Superior temporal gyrus (tissue), 1 donor: ENCODE results near the gene HAGHL.

ENCODE experiments used
- DNase-seq: peaks from one replicate; pipeline ENCODE4 v3.0.0-alpha.2; 2016; ENCODE audit errors: extremely low spot score

Gene HAGHL

DNA sequence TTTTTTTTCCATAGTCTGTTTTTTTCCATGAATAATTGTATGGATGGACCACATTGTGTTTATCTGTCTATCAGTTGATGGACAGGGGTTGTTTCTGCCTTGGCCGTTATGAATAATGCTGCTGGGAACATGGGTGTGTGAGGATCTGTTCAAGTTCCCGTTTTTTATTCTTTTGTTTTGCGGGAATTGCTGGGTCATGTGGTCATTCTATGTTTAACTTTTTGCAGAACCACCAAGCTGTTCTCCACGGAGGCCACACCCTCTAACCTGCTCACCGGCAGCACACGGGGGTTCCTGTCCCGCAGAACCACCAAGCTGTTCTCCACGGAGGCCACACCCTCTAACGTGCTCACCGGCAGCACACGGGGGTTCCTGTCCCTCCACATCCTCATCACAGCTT lies 27.8 kb downstream of the HAGHL start:
- DNase-seq = no peak

DNA sequence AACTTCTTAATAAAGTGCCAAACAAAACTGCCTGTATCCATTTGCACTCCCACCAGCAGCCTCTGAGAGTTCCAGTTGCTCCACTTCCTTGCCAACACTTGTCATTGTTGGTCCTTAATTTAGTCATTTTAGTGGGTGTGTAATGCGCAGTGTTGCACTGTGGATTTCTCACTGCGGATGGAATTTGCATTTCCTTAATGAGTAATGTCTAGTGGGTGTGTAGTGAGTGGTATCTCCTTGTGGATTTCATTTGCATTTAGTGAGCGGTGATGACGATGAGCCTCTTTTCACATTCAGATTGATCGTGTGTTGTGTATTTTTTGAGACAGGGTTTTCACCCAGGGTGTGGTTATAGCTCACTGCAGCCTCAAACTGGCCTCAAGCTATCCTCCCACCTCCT lies 29.5 kb downstream of the HAGHL start:
- no peak for DNase-seq

DNA sequence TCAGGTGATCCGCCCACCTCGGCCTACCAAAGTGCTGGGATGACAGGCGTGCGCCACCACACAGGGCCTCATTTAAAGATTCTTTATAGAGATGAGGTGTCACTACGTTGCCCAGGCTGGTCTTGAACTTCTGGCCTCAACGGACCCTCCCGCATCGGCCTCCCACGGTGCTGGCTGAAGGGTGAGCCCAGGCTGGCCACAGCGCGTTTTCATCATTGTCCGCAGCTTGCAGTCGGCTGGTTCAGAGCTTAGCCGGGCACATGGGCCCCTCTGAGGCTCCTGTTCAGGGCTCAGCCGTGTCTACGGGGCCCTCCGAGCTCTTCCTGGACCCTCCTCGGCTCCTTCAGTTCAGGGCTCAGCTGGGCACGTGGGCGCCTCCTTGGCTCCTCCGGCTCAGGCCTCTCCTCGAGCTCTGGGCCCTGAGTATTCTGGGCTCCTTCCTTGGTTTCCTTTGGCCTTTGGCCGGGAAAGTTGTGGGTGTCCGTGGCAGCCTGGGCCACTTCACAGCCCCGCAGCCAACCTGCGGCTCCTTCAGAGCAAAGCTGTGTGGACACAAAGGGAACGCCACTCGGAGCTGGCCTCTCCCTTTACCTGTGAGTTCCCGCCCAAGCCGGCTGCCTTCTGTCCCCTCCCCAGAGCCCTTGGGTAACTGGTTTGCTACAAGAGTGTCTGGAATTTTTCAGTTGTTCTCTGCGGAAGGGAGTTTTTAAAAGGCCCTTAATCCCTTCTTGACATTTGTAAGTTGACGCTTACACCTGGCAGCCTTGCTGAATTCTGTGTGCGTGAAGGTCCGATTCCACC lies 32.4 kb downstream of the HAGHL start:
- no peak for DNase-seq

DNA sequence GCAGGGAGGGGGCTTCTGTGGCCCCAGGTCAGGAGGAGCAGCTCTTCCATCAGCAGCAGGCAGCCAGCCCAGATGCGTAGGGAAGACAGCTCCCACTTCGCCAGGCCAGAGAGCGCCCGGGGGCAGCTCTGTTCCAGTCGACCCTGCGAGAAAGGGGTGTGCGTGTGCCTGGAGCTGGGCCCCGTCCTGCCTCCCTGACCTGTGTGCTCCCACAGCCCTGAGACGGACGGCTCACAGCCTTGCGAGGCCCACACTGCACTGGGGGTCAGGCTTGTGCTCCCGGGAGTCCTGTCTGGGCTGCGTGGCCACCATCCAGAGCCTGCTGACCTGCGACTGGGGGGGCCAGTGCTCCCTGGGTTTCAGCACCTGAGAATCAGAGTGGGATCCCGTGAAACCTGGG lies 33.2 kb downstream of the HAGHL start:
- DNase-seq = no peak

DNA sequence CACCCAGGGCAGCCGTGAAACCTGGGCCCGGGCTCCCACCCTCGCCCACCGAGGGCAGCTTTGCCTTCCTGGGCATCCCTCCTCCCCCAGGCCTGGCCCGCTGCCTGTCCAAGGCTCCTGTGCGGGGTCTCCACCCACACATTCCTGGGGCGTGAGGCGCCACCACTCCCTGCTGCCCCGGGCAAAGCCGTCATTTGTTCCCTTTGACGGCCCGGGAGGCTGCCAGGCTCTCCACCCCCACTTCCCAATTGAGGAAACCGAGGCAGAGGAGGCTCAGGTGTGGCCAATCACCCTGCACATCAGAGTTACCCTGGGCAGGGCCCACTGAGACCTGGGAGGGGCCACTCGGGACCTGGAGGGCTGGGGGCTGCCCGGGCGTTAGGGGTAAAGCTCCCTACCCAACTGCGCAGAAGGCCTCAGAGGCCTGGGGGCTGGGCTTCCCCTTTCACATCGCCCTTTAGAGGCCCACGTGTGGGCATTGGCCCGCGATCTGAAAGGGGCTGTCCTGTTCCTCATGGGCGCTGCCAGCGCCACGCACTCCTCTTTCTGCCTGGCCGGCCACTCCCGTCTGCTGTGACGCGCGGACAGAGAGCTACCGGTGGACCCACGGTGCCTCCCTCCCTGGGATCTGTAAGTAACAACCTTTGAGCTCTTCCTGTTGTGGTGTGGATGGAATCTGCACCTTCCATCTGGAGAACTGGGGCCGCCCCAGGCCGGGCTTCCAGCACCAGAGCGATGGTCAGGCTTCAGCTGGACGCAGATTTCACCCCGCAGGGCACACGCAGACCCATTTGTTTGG lies 33.8 kb downstream of the HAGHL start, which contains the start of gene MSLN:
Gene MSLN (plus strand): TSS at position 190 of the 799 bp plus-strand sequence. CDS start 1,947 bp downstream, outside the sequence.
- no peak for DNase-seq

DNA sequence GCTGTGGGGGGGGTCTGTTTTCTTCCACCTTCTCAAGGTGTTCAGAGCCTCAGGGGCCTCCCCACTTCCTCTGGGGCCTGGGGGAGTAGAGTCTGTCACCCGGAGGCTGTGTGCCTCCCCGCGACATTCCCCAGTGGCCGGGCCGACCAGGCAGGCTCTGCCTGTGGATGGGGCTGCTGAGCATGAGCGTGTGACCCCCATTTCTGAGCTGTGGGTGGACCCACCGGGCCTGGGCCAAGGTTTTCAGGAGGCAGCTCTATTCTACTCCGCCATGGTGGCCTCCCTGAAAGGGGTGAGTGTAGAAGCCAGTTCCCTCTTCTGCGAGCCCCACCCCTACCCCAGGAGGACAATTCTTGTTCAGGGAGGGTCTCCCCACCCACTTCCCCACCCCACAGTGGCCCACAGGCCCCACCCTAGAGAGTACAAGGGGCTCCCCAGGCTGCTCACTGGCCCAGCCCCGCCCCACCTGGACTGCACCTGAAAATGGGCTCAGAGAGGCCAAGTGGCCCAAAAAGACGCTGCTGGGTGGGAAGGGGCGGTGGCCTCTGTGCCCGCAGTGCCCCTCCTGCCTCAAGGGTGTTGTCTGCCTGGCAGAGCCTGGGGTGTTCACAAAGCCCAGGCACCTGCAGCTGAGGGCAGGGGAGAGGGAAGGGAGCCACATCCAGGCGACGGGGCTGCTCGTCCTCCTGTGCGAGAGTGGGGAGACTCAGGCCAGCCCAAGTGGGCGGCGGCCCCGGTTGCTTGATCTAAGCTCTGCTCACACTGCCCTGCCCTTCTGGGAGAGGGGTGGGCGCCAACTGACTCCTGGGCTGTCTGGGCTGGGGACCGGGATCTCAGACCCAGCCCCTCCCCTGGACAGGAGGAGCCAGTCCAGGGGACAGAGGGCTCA lies 35.0 kb downstream of the HAGHL start:
- DNase-seq = no peak

DNA sequence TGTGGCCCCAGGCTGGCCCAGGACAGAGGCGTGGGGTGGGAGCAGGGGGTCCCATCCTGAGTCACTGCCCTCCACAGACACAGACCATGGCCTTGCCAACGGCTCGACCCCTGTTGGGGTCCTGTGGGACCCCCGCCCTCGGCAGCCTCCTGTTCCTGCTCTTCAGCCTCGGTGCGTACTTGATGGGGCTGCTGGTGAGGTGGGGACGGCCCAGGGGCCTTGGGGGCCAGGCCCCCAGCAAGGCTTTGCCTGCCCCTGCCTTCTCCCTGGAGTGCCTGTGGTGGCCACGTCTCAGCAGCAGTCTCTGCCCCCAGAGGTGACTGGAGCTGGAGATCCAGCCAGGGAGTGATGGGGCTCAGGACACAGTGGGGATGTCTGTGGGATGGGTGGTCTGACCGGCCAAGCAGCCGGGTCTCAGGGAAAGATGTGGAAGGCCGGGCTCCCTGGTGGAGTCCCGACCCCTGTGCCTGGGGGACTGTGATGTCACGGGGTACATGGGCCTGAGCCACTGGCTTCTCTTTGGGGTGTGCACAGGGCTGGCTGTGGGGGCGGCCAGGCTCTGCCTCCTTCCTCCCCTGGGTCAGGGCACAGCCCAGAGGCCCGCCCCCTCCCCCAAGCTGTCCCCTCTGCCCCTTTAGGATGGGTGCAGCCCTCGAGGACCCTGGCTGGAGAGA lies 35.8 kb downstream of the HAGHL start:
- no peak for DNase-seq

DNA sequence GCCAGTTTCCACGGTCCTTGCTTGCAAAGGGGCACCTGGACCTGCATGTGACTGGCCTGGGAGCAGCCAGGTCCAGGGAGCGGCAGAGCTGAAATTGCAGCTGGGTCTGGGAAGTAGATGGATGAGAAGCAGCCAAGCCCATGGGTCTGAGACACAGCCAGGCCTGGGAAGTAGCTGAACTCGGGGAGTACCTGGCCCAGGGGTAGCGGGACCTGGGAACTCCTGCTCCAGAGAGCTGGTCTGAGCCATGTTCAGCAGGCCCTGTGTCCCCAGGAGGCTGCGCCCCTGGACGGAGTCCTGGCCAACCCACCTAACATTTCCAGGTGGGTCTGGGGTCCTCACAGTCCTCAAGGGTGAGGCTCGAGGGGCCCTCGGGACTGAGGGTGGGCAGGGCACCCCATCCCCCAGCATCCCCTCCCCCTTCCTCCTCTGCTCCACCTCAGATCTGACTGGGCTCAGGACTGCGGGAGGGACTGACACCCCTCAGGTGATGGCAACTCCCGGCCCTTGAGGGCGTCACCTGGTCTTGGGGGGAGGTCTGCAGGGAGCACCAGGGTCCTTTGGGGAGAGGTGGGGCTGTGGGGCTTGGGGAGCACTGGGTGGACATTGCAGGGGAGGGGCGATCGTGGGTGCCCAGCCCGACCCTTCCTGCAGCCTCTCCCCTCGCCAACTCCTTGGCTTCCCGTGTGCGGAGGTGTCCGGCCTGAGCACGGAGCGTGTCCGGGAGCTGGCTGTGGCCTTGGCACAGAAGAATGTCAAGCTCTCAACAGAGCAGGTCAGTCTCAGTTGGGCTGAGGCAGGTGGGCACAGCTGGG lies 36.7 kb downstream of the HAGHL start:
- DNase-seq = no peak

DNA sequence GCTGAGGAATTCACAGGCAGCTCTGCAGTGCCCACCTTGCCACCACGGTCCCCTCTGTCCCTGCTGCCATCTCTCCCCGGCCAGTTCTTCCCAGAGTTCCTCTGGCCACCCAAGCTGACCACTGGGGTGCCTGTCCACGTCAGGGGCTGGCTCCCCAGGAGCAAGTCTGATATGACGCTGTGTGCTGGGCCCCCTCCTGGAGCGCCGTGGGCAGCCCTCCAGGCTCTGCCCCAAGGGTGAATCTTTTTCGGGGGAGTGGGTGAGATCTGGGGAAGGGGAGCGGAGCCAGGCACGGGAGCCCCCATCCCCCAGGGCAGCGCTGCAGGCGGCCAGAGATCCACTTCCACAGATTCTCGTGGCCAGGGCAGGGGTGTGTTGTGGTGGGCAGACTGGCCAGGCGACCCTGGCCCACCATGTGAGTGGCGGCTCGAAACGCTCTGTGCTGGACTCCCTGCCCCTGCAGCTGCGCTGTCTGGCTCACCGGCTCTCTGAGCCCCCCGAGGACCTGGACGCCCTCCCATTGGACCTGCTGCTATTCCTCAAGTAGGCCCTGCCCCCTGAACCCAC lies 37.4 kb downstream of the HAGHL start:
- no peak for DNase-seq

DNA sequence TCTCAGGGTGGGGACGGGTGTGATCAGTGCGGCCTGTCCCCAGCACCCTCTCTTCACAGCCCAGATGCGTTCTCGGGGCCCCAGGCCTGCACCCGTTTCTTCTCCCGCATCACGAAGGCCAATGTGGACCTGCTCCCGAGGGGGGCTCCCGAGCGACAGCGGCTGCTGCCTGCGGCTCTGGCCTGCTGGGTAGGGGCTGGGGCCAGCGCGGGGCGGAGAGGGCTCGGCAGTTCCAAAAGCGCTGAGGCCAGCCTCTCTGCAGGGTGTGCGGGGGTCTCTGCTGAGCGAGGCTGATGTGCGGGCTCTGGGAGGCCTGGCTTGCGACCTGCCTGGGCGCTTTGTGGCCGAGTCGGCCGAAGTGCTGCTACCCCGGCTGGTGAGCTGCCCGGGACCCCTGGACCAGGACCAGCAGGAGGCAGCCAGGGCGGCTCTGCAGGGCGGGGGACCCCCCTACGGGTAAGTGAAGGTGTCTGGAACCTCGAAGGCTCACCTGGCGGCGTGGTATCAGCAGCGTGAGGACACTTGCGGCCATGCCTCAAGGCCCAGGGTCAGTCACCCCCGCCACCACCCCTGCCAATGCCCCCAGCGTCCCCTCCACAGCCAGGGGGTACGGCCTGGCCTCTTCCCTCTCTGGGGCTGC lies 38.1 kb downstream of the HAGHL start:
- DNase-seq = no peak

DNA sequence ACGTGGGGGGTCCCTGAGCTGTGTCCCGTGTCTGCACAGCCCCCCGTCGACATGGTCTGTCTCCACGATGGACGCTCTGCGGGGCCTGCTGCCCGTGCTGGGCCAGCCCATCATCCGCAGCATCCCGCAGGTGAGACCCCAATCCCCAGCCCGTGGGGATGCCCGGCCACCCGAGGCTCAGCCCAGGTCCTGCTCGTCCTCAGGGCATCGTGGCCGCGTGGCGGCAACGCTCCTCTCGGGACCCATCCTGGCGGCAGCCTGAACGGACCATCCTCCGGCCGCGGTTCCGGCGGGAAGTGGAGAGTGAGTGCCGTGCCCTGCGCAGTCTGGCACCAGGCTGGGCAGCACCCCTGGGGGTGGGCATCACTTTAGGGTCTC lies 38.6 kb downstream of the HAGHL start:
- no peak for DNase-seq

DNA sequence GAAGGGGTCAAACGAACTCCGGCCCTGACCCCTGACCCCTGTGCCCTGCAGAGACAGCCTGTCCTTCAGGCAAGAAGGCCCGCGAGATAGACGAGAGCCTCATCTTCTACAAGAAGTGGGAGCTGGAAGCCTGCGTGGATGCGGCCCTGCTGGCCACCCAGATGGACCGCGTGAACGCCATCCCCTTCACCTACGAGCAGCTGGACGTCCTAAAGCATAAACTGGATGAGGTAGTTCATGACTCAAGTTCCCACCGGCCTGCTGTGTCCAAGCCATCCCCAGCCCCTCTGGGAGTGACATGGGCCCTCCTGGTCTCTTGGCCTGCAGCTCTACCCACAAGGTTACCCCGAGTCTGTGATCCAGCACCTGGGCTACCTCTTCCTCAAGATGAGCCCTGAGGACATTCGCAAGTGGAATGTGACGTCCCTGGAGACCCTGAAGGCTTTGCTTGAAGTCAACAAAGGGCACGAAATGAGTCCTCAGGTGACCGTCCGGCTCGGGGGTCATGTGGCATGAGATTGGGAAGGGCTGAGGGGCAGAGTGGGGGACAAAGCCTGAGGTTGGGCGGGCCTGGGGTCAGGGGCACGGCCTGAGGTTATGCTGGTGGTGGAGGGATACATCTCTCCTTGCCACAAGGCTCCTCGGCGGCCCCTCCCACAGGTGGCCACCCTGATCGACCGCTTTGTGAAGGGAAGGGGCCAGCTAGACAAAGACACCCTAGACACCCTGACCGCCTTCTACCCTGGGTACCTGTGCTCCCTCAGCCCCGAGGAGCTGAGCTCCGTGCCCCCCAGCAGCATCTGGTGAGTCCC lies 39.3 kb downstream of the HAGHL start:
- no peak for DNase-seq

DNA sequence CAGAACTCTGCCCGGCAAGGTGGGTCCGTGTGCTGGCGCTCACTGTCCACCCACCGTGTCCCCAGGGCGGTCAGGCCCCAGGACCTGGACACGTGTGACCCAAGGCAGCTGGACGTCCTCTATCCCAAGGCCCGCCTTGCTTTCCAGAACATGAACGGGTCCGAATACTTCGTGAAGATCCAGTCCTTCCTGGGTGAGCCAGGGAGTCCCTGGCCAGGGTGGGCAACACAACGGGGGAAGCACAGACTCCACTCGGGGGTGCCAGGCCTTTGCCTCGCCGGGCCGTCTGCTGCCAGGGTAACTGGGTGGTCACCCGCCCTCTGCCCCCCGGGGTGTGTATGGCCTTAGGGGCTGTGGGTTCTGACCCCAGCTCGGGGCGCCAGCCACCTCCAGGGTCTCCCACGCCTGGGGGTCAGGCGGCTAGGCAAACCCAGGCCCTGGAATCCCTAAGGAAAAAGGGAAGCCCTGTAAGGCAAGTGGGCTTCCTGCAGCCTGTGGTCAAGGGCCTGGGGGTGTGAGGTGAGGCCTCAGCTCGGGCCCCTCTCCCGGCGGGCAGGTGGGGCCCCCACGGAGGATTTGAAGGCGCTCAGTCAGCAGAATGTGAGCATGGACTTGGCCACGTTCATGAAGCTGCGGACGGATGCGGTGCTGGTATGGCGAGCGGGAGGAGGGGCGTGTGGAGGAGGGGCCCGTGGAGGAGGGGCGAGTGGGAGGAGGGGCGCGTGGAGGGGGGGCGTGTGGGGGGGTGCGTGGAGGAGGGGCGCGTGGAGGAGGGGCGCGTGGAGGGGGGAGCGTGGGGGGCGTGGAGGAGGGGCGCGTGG lies 40.1 kb downstream of the HAGHL start:
- no peak for DNase-seq

DNA sequence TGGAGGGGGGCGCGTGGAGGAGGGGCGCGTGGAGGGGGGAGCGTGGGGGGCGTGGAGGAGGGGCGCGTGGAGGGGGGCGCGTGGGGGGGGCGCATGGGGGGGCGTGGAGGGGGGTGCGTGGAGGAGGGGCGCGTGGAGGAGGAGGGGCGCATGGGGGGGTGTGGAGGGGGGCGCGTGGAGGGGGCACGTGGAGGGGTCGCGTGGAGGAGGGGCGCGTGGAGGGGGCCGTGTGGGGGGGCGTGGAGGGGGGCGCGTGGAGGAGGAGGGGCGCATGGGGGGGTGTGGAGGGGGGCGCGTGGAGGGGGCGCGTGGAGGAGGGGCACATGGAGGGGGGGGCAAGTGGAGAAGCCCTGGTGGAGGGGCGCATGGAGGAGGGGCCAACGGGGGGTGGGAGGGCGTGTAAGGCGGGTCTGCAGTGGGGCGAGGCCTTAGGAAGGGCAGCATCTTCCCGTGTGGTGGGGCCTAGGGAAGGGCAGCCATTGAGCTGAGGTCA lies 40.9 kb downstream of the HAGHL start:
- no peak for DNase-seq

DNA sequence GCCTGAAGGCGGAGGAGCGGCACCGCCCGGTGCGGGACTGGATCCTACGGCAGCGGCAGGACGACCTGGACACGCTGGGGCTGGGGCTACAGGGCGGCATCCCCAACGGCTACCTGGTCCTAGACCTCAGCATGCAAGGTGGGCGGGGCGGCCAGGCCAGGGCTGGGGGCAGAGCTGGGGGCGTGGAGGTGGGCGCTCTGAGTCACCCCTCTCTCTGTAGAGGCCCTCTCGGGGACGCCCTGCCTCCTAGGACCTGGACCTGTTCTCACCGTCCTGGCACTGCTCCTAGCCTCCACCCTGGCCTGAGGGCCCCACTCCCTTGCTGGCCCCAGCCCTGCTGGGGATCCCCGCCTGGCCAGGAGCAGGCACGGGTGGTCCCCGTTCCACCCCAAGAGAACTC lies 41.5 kb downstream of the HAGHL start:
- no peak for DNase-seq

DNA sequence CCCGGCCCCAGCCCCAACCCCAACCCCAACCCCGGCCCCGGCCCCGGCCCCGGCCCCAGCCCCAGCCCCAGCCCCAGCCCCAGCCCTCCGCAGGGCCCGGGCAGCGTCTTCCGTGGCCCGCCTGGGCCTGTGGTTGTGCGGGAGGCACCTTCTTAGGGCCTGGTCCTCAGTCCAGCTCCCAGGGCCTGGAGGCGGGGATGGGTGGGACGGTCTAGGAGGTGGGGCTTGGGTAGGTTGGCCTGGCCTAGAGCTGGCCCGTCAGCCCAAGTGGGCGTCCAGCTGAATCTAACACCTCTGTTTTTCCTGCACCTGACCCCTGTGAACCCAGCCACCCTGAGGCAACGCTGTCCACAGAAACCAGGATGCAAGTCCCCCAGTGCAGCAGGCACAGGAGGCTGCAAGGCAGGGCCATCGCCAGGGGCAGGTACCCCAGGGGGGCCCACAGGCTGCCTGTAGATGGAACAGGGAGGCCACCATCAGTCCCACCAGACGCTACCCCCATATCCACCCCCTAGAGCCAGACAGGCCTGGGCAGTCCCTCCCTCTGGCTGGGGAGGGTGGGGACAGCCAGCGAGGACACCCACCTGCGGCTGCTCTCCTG lies 42.4 kb downstream of the HAGHL start:
- DNase-seq = no peak

DNA sequence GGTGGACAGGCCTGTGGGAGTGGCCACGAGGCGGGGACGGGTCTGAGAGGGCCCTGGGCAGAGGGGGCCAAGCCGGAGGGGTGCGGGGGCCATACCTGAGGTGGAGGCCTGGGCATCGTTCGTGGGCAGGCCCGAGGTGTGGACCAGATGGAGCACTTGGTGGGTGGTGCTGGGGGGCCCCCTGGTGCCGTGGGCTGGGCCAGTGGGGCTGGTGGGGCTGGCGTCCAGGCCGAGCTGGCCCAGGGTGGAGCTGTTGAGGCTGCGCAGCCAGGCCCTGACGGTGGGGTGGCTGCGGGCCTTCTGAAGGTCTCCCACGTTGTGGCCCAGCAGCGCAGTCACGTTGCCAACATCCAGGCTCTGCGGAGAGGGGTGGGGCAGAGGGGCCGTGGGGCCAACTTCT lies 43.0 kb downstream of the HAGHL start:
- no peak for DNase-seq

DNA sequence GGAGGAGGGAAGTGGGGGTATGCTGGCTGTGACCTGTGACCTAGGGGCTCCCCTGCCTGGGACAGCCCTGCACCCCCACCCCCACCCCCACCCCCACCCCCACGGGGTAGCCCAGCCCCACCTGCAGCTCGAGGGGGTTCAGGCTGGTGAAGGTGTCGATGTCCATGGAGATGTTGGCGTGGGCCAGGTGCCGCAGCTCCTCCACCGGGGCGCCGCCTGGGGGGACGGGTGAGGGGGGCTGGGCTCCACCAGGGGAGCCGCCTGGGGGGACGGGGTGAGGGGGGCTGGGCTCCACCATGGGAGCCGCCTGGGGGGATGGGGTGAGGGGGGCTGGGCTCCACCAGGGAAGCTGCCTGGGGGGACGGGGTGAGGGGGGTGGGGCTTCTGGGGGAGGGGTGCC lies 43.5 kb downstream of the HAGHL start:
- no peak for DNase-seq
